Measurements from ENCODE around the gene CDH10. TPM values are rescaled to one million over a fixed set of nuclear protein-coding genes. Genes with fewer than 3 reads are reported as not detected.

The CDH10 gene
- polyA plus RNA-seq, 3 donors, result not detected

GRCh38 chr5:24602188-24602587 lies 42.6 kb downstream of the CDH10 start:
- no peaks in the 10 kb centered on the region for H3K36me3 ChIP-seq (replicated peaks in 1 of 2; ENCODE audit: control insufficient read depth in 1 of 2, insufficient read depth in 2 of 2, low read length in 2 of 2)
- Mint-ChIP-seq H3K27ac (no peak overlapping the region), H3K27me3 (ENCODE audit: low read depth in 3 of 3) (peaks cover 0 to 3% (median 1%) of the 10 kb centered on the region in 3 donors), H3K4me3 (no peak overlapping the region), H3K36me3 (no peaks in the 10 kb centered on the region), H3K9me3 (peaks cover 0 to 7% (median 0%) of the 10 kb centered on the region in 7 donors), H3K4me1 (no peaks in the 10 kb centered on the region)
- no peaks in the 10 kb centered on the region for H4K20me1 ChIP-seq (ENCODE audit: insufficient read depth, low read length)
- no peak for DNase-seq
- H3K9ac ChIP-seq (ENCODE audit: insufficient read depth, low read length, poor library complexity, severe bottlenecking), result no peak overlapping the region
- intact Hi-C loops (cut with micrococcal nuclease), result no loop called here
- no CpG with 5 or more reads among the region's 2 CpGs for WGBS (ENCODE audit: insufficient coverage)
- no peak overlapping the region for H3K4me3 ChIP-seq (replicated peaks in 1 of 3; ENCODE audit: low read depth in 2 of 3, low read length in 3 of 3)
- H3K4me1 ChIP-seq (ENCODE audit: control insufficient read depth in 1 of 2, insufficient read depth in 2 of 2, low read length in 2 of 2), result no peaks in the 10 kb centered on the region
- H3K9me3 ChIP-seq (replicated peaks in 1 of 2; ENCODE audit: control insufficient read depth in 1 of 2, insufficient read depth in 1 of 2, low read length in 2 of 2), result no peaks in the 10 kb centered on the region
- H3K79me2 ChIP-seq (ENCODE audit: insufficient read depth, low read length), result no peaks in the 10 kb centered on the region
- no peak overlapping the region for H2AFZ ChIP-seq (ENCODE audit: insufficient read depth, low read depth, low read length, poor library complexity, severe bottlenecking)
- H3K27me3 ChIP-seq (ENCODE audit: control insufficient read depth in 2 of 2, insufficient read depth in 2 of 2, low read length in 2 of 2), result no peaks in the 10 kb centered on the region
- H3K4me2 ChIP-seq (replicated peaks; ENCODE audit: extremely low read depth, low read length, poor library complexity, severe bottlenecking), result no peak overlapping the region
- no peak overlapping the region for H3K27ac ChIP-seq (ENCODE audit: low read depth in 1 of 2, low read length in 2 of 2)
- no peak for TF ChIP-seq CTCF (IDR thresholded peaks at IDR 0.05)

GRCh38 chr5:24598956-24599355 lies 45.8 kb downstream of the CDH10 start:
- Histone ChIP-seq H3K4me2 (replicated peaks; ENCODE audit: extremely low read depth, low read length, poor library complexity, severe bottlenecking) (no peak overlapping the region), H3K27ac (ENCODE audit: low read depth in 1 of 2, low read length in 2 of 2) (no peak overlapping the region), H3K4me3 (replicated peaks in 1 of 3; ENCODE audit: low read depth in 2 of 3, low read length in 3 of 3) (no peak overlapping the region), H3K4me1 (ENCODE audit: control insufficient read depth in 1 of 2, insufficient read depth in 2 of 2, low read length in 2 of 2) (no peaks in the 10 kb centered on the region), H2AFZ (ENCODE audit: insufficient read depth, low read depth, low read length, poor library complexity, severe bottlenecking) (no peak overlapping the region), H3K36me3 (replicated peaks in 1 of 2; ENCODE audit: control insufficient read depth in 1 of 2, insufficient read depth in 2 of 2, low read length in 2 of 2) (no peaks in the 10 kb centered on the region), H3K9ac (ENCODE audit: insufficient read depth, low read length, poor library complexity, severe bottlenecking) (no peak overlapping the region), H3K79me2 (ENCODE audit: insufficient read depth, low read length) (no peaks in the 10 kb centered on the region), H3K27me3 (ENCODE audit: control insufficient read depth in 2 of 2, insufficient read depth in 2 of 2, low read length in 2 of 2) (no peaks in the 10 kb centered on the region), H4K20me1 (ENCODE audit: insufficient read depth, low read length) (no peaks in the 10 kb centered on the region), H3K9me3 (replicated peaks in 1 of 2; ENCODE audit: control insufficient read depth in 1 of 2, insufficient read depth in 1 of 2, low read length in 2 of 2) (no peaks in the 10 kb centered on the region)
- no peak for TF ChIP-seq CTCF (IDR thresholded peaks at IDR 0.05)
- WGBS (ENCODE audit: insufficient coverage), result 50% methylated on average over 1 of the region's 1 CpG
- Mint-ChIP-seq H3K9me3 (no peaks in the 10 kb centered on the region), H3K36me3 (no peaks in the 10 kb centered on the region), H3K27me3 (ENCODE audit: low read depth in 3 of 3) (peaks cover 0 to 3% (median 1%) of the 10 kb centered on the region in 3 donors), H3K27ac (no peak overlapping the region), H3K4me3 (no peak overlapping the region), H3K4me1 (no peaks in the 10 kb centered on the region)
- DNase-seq, result no peak
- intact Hi-C loops (cut with micrococcal nuclease), result no loop called here
